ENCODE measurements around the gene RTN4RL1.

DNA sequence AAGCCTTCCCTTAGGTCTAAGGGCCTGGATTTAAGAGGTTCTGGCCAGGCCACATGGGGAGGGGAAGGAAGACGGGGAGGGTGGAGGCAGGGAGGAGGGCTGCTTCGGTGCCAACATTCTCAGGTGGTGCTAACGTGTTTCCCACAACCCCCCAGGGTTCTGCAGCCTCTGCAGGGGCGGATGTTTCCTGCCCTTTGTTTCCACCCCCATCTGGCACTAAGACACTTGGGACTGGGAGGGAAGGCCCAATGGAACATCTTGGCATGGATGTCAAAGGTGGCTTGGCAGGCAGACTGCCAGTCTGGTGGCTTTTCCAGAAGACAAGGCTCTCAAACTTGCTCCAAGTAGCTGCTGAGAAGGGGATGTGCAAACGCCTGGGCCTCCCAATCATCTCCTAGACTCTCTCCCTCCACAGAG, 42.5 kb upstream of the RTN4RL1 start:
- TF ChIP-seq, protein P1, sequence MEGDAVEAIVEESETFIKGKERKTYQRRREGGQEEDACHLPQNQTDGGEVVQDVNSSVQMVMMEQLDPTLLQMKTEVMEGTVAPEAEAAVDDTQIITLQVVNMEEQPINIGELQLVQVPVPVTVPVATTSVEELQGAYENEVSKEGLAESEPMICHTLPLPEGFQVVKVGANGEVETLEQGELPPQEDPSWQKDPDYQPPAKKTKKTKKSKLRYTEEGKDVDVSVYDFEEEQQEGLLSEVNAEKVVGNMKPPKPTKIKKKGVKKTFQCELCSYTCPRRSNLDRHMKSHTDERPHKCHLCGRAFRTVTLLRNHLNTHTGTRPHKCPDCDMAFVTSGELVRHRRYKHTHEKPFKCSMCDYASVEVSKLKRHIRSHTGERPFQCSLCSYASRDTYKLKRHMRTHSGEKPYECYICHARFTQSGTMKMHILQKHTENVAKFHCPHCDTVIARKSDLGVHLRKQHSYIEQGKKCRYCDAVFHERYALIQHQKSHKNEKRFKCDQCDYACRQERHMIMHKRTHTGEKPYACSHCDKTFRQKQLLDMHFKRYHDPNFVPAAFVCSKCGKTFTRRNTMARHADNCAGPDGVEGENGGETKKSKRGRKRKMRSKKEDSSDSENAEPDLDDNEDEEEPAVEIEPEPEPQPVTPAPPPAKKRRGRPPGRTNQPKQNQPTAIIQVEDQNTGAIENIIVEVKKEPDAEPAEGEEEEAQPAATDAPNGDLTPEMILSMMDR (conservative IDR thresholded peaks at IDR 0.05), result no peak
- TF ChIP-seq ZFX (IDR thresholded peaks at IDR 0.05), result no peak

Measured in C4-2B (cell line).